Muscle of leg (tissue), 16 donors: ENCODE data around the gene PEX6. TPM values are rescaled to one million over a fixed set of nuclear protein-coding genes. Genes with fewer than 3 reads are reported as not detected.

Experiments
- DNase-seq: peaks from one replicate; pipeline ENCODE4 v3.0.0; 2013
- H3K27ac ChIP-seq: one replicate; pipeline ENCODE4 v1.5.1; 2013; ENCODE audit warnings: mild to moderate bottlenecking, low read length, control low read depth
- H3K27me3 ChIP-seq: one replicate; pipeline ENCODE4 v1.6.1; 2013; ENCODE audit warnings: low read length; ENCODE audit not compliant: control insufficient read depth, insufficient read depth
- H3K36me3 ChIP-seq: one replicate; pipeline ENCODE4 v1.6.1; 2013; ENCODE audit warnings: low read length; ENCODE audit not compliant: control insufficient read depth, insufficient read depth
- H3K4me1 ChIP-seq: one replicate; pipeline ENCODE4 v1.6.1; 2013; ENCODE audit warnings: low read length; ENCODE audit not compliant: control insufficient read depth, insufficient read depth
- H3K4me3 ChIP-seq: one replicate; pipeline ENCODE4 v1.5.1; 2013; ENCODE audit warnings: low read length, control low read depth
- H3K9me3 ChIP-seq: replicated peaks from 2 replicates; pipeline ENCODE4 v1.6.1; 2013; ENCODE audit warnings: low read depth, low read length; ENCODE audit not compliant: control insufficient read depth
- WGBS: methylation state at CpG from one replicate; pipeline ENCODE4 v1.1.5; 2013; ENCODE audit warnings: missing lambda C conversion rate; ENCODE audit not compliant: insufficient coverage; 5-methylcytosine and 5-hydroxymethylcytosine counted together
- long read RNA-seq, 11 donors: transcript quantifications; one replicate each; lab custom pipeline, GENCODE V29; 2026
- polyA plus RNA-seq, 8 donors: library from polyadenylated mRNA; unstranded; fragments of 120-200 nt; gene quantifications; one replicate each; pipeline versions ENCODE4 v1.2.1 to v1.2.3, GENCODE V29; 2013; ENCODE audit warnings: inconsistent platforms in 1 of 8, low replicate concordance in 1 of 8; ENCODE audit not compliant: insufficient read length in 8 of 8, insufficient read depth in 1 of 8
- total RNA-seq: library from RNA; stranded (reverse); fragments of 120-200 nt; gene quantifications from one replicate; pipeline ENCODE4 v1.2.4, GENCODE V29; 2013

The PEX6 gene
- 15.5 TPM for total RNA-seq
- polyA plus RNA-seq = 10 to 100 TPM; 13.0 to 28.4 (median 20.8) TPM
- long read RNA-seq, donor 1, partial matches to known transcripts = 0 of 2 reads
- long read RNA-seq, donor 1, other reads (novel, unspliced or antisense) = 0 of 2 reads
- long read RNA-seq, donor 2 = 0 reads
- long read RNA-seq, donor 3, partial matches to known transcripts = 0 of 3 reads
- long read RNA-seq, donor 3, other reads (novel, unspliced or antisense) = 0 of 3 reads
- long read RNA-seq, donor 4, partial matches to known transcripts = 0 of 2 reads
- long read RNA-seq, donor 4, other reads (novel, unspliced or antisense) = 0 of 2 reads
- long read RNA-seq, donor 5, partial matches to known transcripts = 0 of 4 reads
- long read RNA-seq, donor 5, other reads (novel, unspliced or antisense) = 0 of 4 reads
- long read RNA-seq, donor 6, transcript PEX6-202 (17 exons, 3,478 nt) = major isoform, 5 of 12 reads
- long read RNA-seq, donor 6, partial matches to known transcripts = 7 of 12 reads
- long read RNA-seq, donor 6, other reads (novel, unspliced or antisense) = 0 of 12 reads
- long read RNA-seq, donor 7, partial matches to known transcripts = 0 of 3 reads
- long read RNA-seq, donor 7, other reads (novel, unspliced or antisense) = 0 of 3 reads
- long read RNA-seq, donor 8 = 0 reads
- long read RNA-seq, donor 9 = 0 reads
- long read RNA-seq, donor 10 = 0 reads
- long read RNA-seq, donor 11, partial matches to known transcripts = 0 of 1 reads
- long read RNA-seq, donor 11, other reads (novel, unspliced or antisense) = 0 of 1 reads

- no peaks in the 10 kb centered on the region for H3K27me3 ChIP-seq
- WGBS = under 1% methylated on average over 54 of the region's 59 CpGs
- H3K4me3 ChIP-seq = peak within 1 kb of the TSS; percentile 72
- H3K36me3 ChIP-seq = peaks cover 7% of the 10 kb centered on the region
- H3K4me1 ChIP-seq = peaks cover 24% of the 10 kb centered on the region
- no peaks in the 10 kb centered on the region for H3K9me3 ChIP-seq
- DNase-seq = peak; percentile 94
- H3K27ac ChIP-seq = peak within 1 kb of the TSS; percentile 85
Measured at GRCh38 chr6:42978839-42979522, at the start of gene PEX6. PEX6 (minus strand) TSS chr6:42979181; CDS start chr6:42979150, 31 bp downstream.

GRCh38 chr6:43026365-43026764 is 47.4 kb upstream of the PEX6 start:
- no peaks in the 10 kb centered on the region for H3K9me3 ChIP-seq
- H3K4me3 ChIP-seq = no peak overlapping the region
- peaks cover 7% of the 10 kb centered on the region for H3K4me1 ChIP-seq
- no peak overlapping the region for H3K27ac ChIP-seq
- 78% methylated on average over 1 of the region's 5 CpGs for WGBS
- H3K27me3 ChIP-seq = no peaks in the 10 kb centered on the region
- no peak for DNase-seq
- peaks cover 67% of the 10 kb centered on the region for H3K36me3 ChIP-seq

- peaks cover 70% of the 10 kb centered on the region for H3K36me3 ChIP-seq
- H3K4me1 ChIP-seq = peaks cover 20% of the 10 kb centered on the region
- no peak for DNase-seq
- no peaks in the 10 kb centered on the region for H3K27me3 ChIP-seq
- 84% methylated on average over 2 of the region's 2 CpGs for WGBS
- H3K27ac ChIP-seq = no peak overlapping the region
- no peaks in the 10 kb centered on the region for H3K9me3 ChIP-seq
- H3K4me3 ChIP-seq = no peak overlapping the region
Measured at GRCh38 chr6:43024436-43024835, 45.5 kb upstream of the PEX6 start.

GRCh38 chr6:43021270-43022047 is 42.5 kb upstream of the PEX6 start, which contains the start of gene RRP36:
RRP36 (plus strand) TSS chr6:43021623; CDS start chr6:43021655, 32 bp downstream.
- WGBS = under 1% methylated on average over 52 of the region's 56 CpGs
- Histone ChIP-seq H3K4me3 (peak within 1 kb of the TSS; percentile 99), H3K9me3 (no peaks in the 10 kb centered on the region), H3K4me1 (peaks cover 44% of the 10 kb centered on the region), H3K27me3 (no peaks in the 10 kb centered on the region), H3K27ac (peak within 1 kb of the TSS; percentile 97), H3K36me3 (peaks cover 68% of the 10 kb centered on the region)
- DNase-seq = peak; percentile 88

- H3K27ac ChIP-seq = peak overlapping the region; percentile 97
- peaks cover 50% of the 10 kb centered on the region for H3K4me1 ChIP-seq
- no peaks in the 10 kb centered on the region for H3K27me3 ChIP-seq
- peaks cover 62% of the 10 kb centered on the region for H3K36me3 ChIP-seq
- DNase-seq = peak; percentile 44
- peak overlapping the region; percentile 99 for H3K4me3 ChIP-seq
- H3K9me3 ChIP-seq = no peaks in the 10 kb centered on the region
- no CpG with 5 or more reads among the region's 5 CpGs for WGBS
Measured at GRCh38 chr6:43020847-43021246, 41.9 kb upstream of the PEX6 start.

- Histone ChIP-seq H3K9me3 (no peaks in the 10 kb centered on the region), H3K4me1 (peaks cover 56% of the 10 kb centered on the region), H3K4me3 (no peak overlapping the region), H3K36me3 (peaks cover 57% of the 10 kb centered on the region), H3K27me3 (no peaks in the 10 kb centered on the region), H3K27ac (peak overlapping the region; percentile 97)
- 100% methylated on average over 2 of the region's 3 CpGs for WGBS
- no peak for DNase-seq
Measured at GRCh38 chr6:43020052-43020705, 41.2 kb upstream of the PEX6 start.

- 75% methylated on average over 1 of the region's 2 CpGs for WGBS
- no peak for DNase-seq
- Histone ChIP-seq H3K4me3 (no peak overlapping the region), H3K36me3 (peaks cover 47% of the 10 kb centered on the region), H3K27ac (no peak overlapping the region), H3K4me1 (peaks cover 61% of the 10 kb centered on the region), H3K9me3 (no peaks in the 10 kb centered on the region), H3K27me3 (no peaks in the 10 kb centered on the region)
Measured at GRCh38 chr6:43019152-43019551, 40.2 kb upstream of the PEX6 start.

- peak overlapping the region; percentile 24 for H3K4me3 ChIP-seq
- H3K9me3 ChIP-seq = no peaks in the 10 kb centered on the region
- peaks cover 66% of the 10 kb centered on the region for H3K4me1 ChIP-seq
- 85% methylated on average over 12 of the region's 12 CpGs for WGBS
- peak overlapping the region; percentile 88 for H3K27ac ChIP-seq
- no peaks in the 10 kb centered on the region for H3K27me3 ChIP-seq
- no peak for DNase-seq
- H3K36me3 ChIP-seq = peaks cover 52% of the 10 kb centered on the region
Measured at GRCh38 chr6:43016943-43017334, 38.0 kb upstream of the PEX6 start.
